ENCODE data around the gene HOXA3.

The HOXA3 gene

DNA sequence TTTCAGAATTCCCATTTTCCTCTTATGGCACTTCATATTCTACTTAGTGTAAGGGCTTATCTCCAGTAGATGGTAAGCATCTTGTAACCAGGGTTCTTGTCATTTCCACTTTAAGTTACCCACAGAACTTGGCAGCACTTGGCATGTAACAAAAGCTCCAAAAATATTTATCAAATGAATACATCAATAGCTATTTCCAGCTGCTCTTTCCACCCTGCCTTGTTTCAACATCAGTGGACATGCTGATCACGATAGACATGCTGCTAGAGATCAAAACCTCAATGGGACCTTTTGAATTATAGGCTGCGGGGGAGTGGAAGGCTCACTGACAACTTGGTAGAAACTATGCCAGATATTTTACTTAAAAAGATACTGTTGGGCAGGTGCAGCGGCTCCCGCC is 89.4 kb downstream of the HOXA3 start:
- no peak for DNase-seq
- in situ Hi-C loops (cut with HindIII; ENCODE audit: low pct_ligation_motif_present, low pct_unique_long_range_greater_than_20kb, low sequenced_read_pairs): no loop called here

Measured in ACHN (cell line).